Heart left ventricle (tissue), 13 donors: ENCODE data around the gene SLC22A14.
"Not testable (repeated sequence)": the region's sequence is repeated elsewhere in the genome, so short reads cannot be mapped to it uniquely, and the experiment has no call there.

ENCODE experiments used
- CTCF ChIP-seq, 12 donors: fragments of 200-600 bp; sonication (generic) in 4 of 12; IDR thresholded peaks; one replicate each; pipeline versions ENCODE4 v1.5.0 to v1.8.0; 2018 to 2022; ENCODE audit warnings: antibody characterized with exemption in 12 of 12, mild to moderate bottlenecking in 5 of 12
- POLR2A ChIP-seq, 2 donors: fragments of 450-650 bp; IDR thresholded peaks; one replicate each; pipeline ENCODE4 v1.6.1; 2017; ENCODE audit warnings: antibody characterized with exemption in 2 of 2, mild to moderate bottlenecking in 2 of 2, moderate library complexity in 2 of 2
- donor health status: ischemic (EF 13 %, LVEDD 7.1; RV severe dilation, severe dysfunction).
- donor health status: DM: no; HTN: yes; CAD: no.
- donor health status: DM: no; HTN: no; CAD: no.
- donor health status: ischemic (EF 25% LVEDD 6.9; RV normal size, moderate dysfunction).
- donor health status: ischemic (EF 25% LVEDD 5.7; RV mildly dilated, moderate dysfunction).
- donor health status: ischemic (EF 35%, LVEDD 5.7; RV mildly dilated, moderate dysfunction).
- donor health status: nonischemic (EF 11% LVEDD 7.7; RV severe dilation, severe dysfunction).
- donor health status: DM: yes; HTN: yes; CAD: no.
- donor health status: PGD.
- donor health status: ischemic (EF 29% LVEDD 5.4; RV normal size, mild dysfunction).
- donor health status: nonischemic (EF 23%, LVEDD 6.1; RV moderate dilation, normal function).

GRCh38 chr3:38297053-38297452, 15.0 kb downstream of the SLC22A14 start:
- TF ChIP-seq CTCF, POLR2A (IDR thresholded peaks at IDR 0.05): not testable (repeated sequence)
